Retinal pigment epithelial cell (primary cell): ENCODE measurements around the gene PACSIN2.

ENCODE experiments used
- DNase-seq: peaks from one replicate; pipeline ENCODE4 v3.0.0-alpha.2; 2010; ENCODE audit warnings: low read depth
- H3K4me3 ChIP-seq: 2 replicates; pipeline ENCODE4 v1.5.1; 2011; ENCODE audit warnings: mild to moderate bottlenecking, low read length, control low read depth, moderate library complexity
- TF ChIP-seq, protein P1 (sequence below): conservative IDR thresholded peaks from 2 replicates; pipeline ENCODE4 v1.5.1; 2011; ENCODE audit warnings: low read depth, low read length, control low read depth, inconsistent platforms

The PACSIN2 gene

DNA sequence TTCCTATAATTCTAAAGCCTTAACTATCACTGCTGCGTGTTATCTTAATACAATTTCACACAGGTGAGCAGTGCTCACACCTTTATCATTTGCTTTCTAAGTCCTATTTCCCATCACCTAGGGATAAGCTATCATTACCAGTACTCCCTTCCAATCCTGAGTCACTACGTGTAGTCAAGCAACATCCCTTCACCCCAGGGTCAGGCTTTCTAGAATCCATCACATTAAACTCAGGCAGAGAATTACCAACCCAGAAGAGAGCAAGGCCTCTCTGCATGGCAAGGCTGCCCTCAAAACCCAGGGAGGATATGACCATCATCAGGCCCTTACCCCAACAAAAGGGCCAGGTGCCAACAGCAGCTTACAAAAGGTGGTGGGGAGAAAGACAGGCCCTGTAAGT, 9.8 kb downstream of the PACSIN2 start:
- TF ChIP-seq, protein P1, sequence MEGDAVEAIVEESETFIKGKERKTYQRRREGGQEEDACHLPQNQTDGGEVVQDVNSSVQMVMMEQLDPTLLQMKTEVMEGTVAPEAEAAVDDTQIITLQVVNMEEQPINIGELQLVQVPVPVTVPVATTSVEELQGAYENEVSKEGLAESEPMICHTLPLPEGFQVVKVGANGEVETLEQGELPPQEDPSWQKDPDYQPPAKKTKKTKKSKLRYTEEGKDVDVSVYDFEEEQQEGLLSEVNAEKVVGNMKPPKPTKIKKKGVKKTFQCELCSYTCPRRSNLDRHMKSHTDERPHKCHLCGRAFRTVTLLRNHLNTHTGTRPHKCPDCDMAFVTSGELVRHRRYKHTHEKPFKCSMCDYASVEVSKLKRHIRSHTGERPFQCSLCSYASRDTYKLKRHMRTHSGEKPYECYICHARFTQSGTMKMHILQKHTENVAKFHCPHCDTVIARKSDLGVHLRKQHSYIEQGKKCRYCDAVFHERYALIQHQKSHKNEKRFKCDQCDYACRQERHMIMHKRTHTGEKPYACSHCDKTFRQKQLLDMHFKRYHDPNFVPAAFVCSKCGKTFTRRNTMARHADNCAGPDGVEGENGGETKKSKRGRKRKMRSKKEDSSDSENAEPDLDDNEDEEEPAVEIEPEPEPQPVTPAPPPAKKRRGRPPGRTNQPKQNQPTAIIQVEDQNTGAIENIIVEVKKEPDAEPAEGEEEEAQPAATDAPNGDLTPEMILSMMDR = no peak
- no peak for DNase-seq
- H3K4me3 ChIP-seq = no peak overlapping the region

DNA sequence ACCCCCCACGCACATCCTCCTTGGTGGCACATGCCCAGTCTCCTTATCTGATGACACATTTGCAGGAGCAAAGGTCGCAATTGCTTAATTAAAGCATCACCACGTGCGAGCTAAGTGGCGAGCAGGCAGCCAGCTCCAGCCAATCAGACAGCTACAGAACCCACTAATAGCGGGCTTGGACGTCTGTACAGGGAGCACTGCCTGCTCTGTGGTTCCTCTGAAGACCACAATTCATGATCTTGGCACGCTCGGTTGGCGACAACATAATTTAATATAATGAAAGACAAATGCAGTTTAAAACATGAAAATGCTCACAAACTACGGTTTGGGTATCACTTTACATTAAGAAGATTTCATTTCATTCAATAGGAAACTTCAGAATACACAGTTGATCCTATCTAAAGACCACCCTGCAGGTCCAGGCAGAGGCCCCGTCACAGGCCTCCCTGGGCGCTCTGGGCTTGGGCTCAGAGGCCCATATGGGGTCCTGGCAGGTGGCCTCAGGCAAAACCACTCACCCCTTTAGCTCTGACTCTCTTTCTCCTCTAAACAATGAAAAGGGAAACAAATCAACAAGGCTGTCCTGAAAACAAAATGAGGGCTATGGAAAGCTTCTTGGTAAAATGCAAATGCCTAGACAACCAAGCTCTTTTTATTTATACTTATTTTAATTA, 10.4 kb downstream of the PACSIN2 start:
- no peak for DNase-seq
- H3K4me3 ChIP-seq = no peak overlapping the region
- TF ChIP-seq, protein P1 = no peak

DNA sequence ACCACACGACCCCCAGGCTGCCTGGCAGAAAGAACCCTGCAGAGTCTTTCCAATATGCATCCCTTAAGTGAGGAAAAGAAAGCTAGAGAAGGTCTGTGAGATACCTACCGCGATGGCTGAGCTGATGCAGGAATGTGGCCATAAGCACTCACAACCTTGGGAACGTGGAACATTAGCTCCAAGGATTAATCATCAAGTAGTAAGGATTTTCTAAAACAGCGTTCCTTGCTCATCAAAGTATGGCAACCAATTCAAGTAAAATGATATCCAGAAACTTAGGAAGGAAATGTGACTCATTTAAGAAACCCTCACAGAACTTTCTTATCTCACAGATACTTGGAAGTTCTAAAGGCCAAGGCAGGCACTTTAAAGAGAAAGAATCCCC, 12.8 kb downstream of the PACSIN2 start:
- TF ChIP-seq, protein P1 = no peak
- DNase-seq = no peak
- H3K4me3 ChIP-seq = no peak overlapping the region

DNA sequence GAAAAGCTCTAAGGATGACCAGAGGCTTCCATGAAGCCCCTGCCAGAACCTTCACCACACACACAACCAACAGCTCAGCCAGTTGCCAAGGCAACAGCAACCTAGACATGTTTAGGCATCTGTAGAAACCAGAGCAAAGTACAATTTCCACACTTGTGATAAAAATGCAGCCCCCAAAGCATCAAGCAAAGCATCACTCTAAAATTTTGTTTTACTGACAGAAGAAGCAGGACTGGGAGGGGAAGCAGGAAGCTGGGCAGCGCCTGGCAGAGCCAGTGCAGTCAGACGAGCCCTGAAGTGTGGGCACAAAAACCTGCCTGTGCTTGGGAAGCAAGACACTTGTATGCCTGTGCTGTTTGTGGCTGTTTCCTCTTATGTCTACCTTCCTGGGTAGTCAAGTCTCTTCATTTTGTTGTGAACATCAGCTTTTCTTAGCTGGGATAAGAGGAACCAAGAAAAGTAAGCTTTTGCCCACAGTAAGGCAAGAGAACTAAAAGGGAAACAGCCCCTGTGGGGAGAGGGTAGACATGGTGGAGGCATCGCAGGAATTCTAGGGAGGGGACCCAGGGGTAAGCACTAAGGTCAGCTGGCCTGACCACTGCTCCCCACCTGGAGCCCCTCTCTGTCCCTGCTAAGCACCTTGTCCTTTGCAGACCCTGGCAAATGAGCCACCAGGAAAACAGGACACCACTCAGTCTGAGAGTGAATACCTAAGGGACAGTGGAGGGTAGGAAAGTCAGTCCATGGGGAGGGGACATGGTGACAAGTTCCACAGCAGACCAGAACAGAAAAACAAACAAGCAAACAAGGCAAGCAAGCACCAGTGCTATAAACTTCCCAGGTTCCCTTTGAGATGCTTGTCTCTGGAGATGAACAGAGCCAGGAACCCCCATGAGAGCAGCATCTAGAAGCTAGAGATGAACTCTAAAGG, 13.4 kb downstream of the PACSIN2 start:
- H3K4me3 ChIP-seq = no peak overlapping the region
- TF ChIP-seq, protein P1 = no peak
- no peak for DNase-seq

DNA sequence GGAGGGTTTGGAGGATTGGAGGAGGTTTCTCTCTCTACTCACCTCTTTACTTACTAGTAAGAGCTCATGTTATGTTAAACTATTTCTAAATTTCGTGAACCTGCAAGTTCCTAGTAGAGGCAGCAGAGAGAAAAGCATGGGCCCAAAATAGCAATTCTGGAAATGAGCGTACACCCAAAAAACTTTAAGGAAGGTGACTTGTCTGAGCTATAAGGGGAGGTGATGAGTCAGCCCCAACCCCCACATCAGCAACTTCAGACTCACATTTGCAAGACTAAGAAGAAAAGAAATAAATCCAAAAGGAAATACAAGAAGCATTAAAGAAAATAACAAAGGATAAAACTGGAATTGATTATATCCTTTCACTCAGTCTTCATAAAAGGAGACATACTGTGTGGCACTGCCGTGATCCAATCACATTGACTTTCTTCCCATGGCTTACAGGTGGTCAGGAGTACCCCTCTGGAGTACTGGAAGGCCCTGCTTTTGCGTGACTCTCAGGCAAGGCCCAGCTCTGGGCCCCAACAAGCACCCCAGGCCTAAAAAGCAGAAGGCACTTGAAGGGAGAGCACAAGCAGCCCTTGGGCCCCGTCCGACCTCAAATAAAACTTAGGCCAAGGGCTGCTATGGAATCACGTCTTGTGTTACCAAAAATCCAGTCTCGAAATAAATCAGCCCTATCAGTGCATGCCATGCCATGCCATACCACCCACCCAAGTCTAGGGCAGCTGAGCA, 14.3 kb downstream of the PACSIN2 start:
- DNase-seq = no peak

DNA sequence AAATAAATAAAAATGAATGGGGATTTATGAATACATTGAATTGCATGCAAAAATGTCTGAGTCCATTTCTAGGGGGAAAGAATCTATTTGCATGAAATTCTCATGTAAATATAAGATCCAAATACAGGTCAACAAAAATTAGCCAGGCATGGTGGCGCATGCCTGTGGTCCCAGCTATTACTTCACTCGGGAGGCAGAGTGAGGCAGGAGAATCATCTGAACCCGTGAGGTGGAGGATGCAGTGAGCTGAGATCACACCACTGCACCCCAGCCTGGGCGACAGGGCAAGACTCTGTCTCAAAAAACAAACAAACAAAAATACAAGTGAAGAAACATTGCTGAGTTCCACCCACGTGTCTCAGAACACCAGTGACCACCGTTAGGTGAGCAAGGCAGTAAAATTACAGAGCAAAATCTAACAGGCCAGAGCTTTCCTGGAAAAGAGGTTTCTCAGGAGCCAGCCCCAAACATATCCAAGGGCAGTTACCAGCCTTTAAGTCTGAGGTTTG, 17.3 kb downstream of the PACSIN2 start:
- DNase-seq = no peak
- TF ChIP-seq, protein P1 = no peak
- no peak overlapping the region for H3K4me3 ChIP-seq

More for the DNA sequence above, 14.3 kb downstream of the PACSIN2 start:
- no peak overlapping the region for H3K4me3 ChIP-seq
- TF ChIP-seq, protein P1 = no peak
